Smooth muscle cell (in vitro differentiated cells): ENCODE measurements around the gene LRP8. TPM values are rescaled to one million over a fixed set of nuclear protein-coding genes. Genes with fewer than 3 reads are reported as not detected.
"Not testable (repeated sequence)": the region's sequence is repeated elsewhere in the genome, so short reads cannot be mapped to it uniquely, and the experiment has no call there.

Experiments used
- DNase-seq: peaks from one replicate; lab custom pipeline; 2025; ENCODE audit not compliant: unreplicated experiment; lab: John Stamatoyannopoulos, UW
- H2AFZ ChIP-seq: fragments of 200-600 bp; sonication (generic); 2 replicates; pipeline ENCODE4 v1.6.0; 2016; ENCODE audit warnings: antibody characterized with exemption, low read depth, mild to moderate bottlenecking
- H3F3A ChIP-seq: fragments of 200-600 bp; sonication (generic); 2 replicates; pipeline ENCODE4 v1.6.0; 2017; ENCODE audit warnings: antibody characterized with exemption, low read depth
- H3K27ac ChIP-seq: fragments of 200-600 bp; sonication (generic); 2 replicates; pipeline ENCODE4 v1.5.1; 2016; ENCODE audit warnings: low read depth, mild to moderate bottlenecking
- H3K27me3 ChIP-seq: fragments of 200-600 bp; sonication (generic); 2 replicates; pipeline ENCODE4 v1.6.1; 2016; ENCODE audit warnings: low read depth, mild to moderate bottlenecking
- H3K36me3 ChIP-seq: fragments of 200-600 bp; sonication (generic); 2 replicates; pipeline ENCODE4 v1.5.1; 2016; ENCODE audit warnings: low read depth
- H3K4me1 ChIP-seq: fragments of 200-600 bp; sonication (generic); 2 replicates; pipeline ENCODE4 v1.5.1; 2016; ENCODE audit warnings: low read depth
- H3K4me2 ChIP-seq: fragments of 200-600 bp; sonication (generic); 2 replicates; pipeline ENCODE4 v1.6.0; 2016; ENCODE audit warnings: mild to moderate bottlenecking
- H3K4me3 ChIP-seq: fragments of 200-600 bp; sonication (generic); 2 replicates; pipeline ENCODE4 v1.5.1; 2016; ENCODE audit warnings: mild to moderate bottlenecking
- H3K79me2 ChIP-seq: fragments of 200-600 bp; sonication (generic); 2 replicates; pipeline ENCODE4 v1.6.0; 2016; ENCODE audit warnings: low read depth, mild to moderate bottlenecking
- H3K9ac ChIP-seq: fragments of 200-600 bp; sonication (generic); 2 replicates; pipeline ENCODE4 v1.6.0; 2016; ENCODE audit warnings: low read depth
- H3K9me3 ChIP-seq: fragments of 200-600 bp; sonication (generic); replicated peaks from 2 replicates; pipeline ENCODE4 v1.5.1; 2016; ENCODE audit warnings: low read depth
- H4K20me1 ChIP-seq: fragments of 200-600 bp; sonication (generic); 2 replicates; pipeline ENCODE4 v1.6.0; 2016; ENCODE audit warnings: low read depth
- CTCF ChIP-seq: fragments of 200-600 bp; sonication (generic); IDR thresholded peaks from 2 replicates; pipeline ENCODE4 v1.5.1; 2017; ENCODE audit warnings: borderline replicate concordance, mild to moderate bottlenecking, antibody characterized with exemption; ENCODE audit not compliant: insufficient read depth, poor library complexity, severe bottlenecking
- WGBS: methylation state at CpG from one replicate; pipeline ENCODE4 v1.1.7; 2016; ENCODE audit warnings: low lambda C conversion rate; 5-methylcytosine and 5-hydroxymethylcytosine counted together
- polyA plus RNA-seq: library from polyadenylated mRNA; unstranded; fragments of >200 nt; fragmentation: Nextera tagmentation; extraction: Ambion mirVana; gene quantifications from 2 replicates; pipeline ENCODE4 v1.2.1, GENCODE V29; 2016
- total RNA-seq: library from RNA; depleted of rRNA; stranded (reverse); fragments of >200 nt; gene quantifications from 2 replicates; pipeline ENCODE4 v1.2.3, GENCODE V29; 2014

Gene LRP8
- total and polyA plus RNA-seq, 2 experiments from 2014 or later, result 5.6 to 8.1 TPM

DNA sequence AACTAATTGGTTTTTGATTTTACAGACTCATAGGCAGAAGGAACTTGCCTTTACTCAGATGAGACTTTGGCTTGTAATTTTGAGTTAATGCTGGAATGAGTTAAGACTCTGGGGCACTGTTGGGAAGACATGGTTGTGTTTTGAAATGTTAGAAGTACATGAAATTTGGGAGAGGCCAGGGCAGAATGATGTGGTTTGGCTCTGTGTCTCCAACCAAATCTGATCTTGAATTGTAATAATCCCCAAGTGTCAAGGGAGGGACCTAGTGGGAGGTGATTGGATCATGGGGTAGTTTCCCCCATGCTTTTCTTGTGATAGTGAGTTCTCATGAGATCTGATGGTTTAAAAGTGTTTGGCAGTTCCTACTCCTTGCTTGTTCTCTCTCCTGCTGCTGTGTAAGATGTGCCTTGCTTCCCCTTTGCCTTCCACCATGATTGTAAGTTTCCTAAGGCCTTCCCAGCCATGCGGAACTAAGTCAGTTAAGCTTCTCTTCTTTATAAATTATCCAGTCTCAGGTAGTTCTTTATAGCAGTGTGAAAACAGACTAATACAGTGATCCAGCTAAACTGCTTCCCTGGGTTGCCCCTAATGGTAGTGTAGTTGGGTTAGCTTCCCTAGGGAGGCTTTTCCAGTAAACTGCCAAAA is 121.0 kb downstream of the LRP8 start:
- Histone ChIP-seq H3K27me3 (no peaks in the 10 kb centered on the region), H3K79me2 (no peaks in the 10 kb centered on the region), H3K4me1 (no peaks in the 10 kb centered on the region), H3K27ac (no peak overlapping the region), H3K9ac (no peak overlapping the region), H2AFZ (no peak overlapping the region), H3K36me3 (peaks cover 32% of the 10 kb centered on the region), H3K9me3 (no peaks in the 10 kb centered on the region), H4K20me1 (no peaks in the 10 kb centered on the region), H3K4me2 (no peak overlapping the region), H3K4me3 (no peak overlapping the region), H3F3A (no peaks in the 10 kb centered on the region)
- 100% methylated on average over 1 of the region's 1 CpG for WGBS
- DNase-seq, result no peak
- no peak for TF ChIP-seq CTCF

- H3K4me2 ChIP-seq, H3K27me3 ChIP-seq, H3K79me2 ChIP-seq, H4K20me1 ChIP-seq, DNase-seq, H2AFZ ChIP-seq, H3K9me3 ChIP-seq, H3F3A ChIP-seq, H3K9ac ChIP-seq, H3K4me1 ChIP-seq, H3K4me3 ChIP-seq, H3K27ac ChIP-seq: not testable (repeated sequence)
- H3K36me3 ChIP-seq, result peaks cover 32% of the 10 kb centered on the region
- WGBS, result 96% methylated on average over 3 of the region's 3 CpGs
Measured at GRCh38 chr1:53206083-53206685, 121.7 kb downstream of the LRP8 start.

DNA sequence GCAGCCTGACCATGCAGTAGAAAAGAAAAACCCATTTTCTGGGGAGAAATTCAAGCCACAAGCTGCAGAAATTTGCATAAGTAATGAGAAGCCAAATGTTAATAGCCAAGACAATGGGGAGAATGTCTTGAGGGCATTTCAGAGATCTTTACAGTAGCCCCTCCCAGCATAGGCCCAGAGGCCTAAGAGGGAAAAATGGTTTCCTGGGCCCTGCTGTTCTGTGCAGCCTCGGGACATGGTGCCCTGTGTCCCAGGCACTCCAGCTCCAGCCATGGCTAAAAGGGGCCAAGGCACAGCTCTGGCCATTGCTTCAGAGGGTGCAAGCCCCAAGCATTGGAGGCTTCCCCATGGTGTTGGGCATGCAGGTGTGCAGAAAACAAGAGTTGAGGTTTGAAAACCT is 122.4 kb downstream of the LRP8 start:
- not testable (repeated sequence) for H4K20me1 ChIP-seq, H3K4me3 ChIP-seq, H3K27me3 ChIP-seq, H3F3A ChIP-seq, DNase-seq, H3K27ac ChIP-seq, H3K4me1 ChIP-seq, H3K79me2 ChIP-seq, H3K9ac ChIP-seq, H3K4me2 ChIP-seq, H2AFZ ChIP-seq, H3K9me3 ChIP-seq
- peaks cover 32% of the 10 kb centered on the region for H3K36me3 ChIP-seq
- WGBS, result 100% methylated on average over 1 of the region's 1 CpG

DNA sequence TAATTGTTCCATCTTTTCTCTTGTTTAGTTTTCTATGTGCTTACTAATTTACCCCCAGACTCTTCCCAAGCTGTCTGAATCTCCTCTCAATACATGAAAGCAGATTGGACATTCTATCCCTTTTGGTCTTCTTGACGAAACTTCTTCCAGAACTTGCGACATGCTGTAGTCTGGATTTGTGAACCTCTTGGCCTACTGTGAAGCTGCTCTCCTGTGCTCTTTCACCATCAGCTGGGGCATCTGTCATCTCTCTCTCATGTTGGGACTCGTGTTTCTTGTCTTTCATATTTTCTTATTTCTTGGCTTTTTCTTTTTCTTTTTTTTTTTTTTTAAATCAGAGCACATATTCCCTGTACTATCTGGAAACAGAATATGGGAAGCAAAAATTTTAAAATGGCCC is 124.4 kb downstream of the LRP8 start:
- Histone ChIP-seq H2AFZ (no peak overlapping the region), H3K4me2 (no peak overlapping the region), H3F3A (peaks cover 4% of the 10 kb centered on the region), H3K27me3 (no peaks in the 10 kb centered on the region), H3K36me3 (peaks cover 20% of the 10 kb centered on the region), H3K9ac (no peak overlapping the region), H3K4me3 (no peak overlapping the region), H3K4me1 (no peaks in the 10 kb centered on the region), H4K20me1 (no peaks in the 10 kb centered on the region), H3K79me2 (no peaks in the 10 kb centered on the region), H3K9me3 (no peaks in the 10 kb centered on the region), H3K27ac (no peak overlapping the region)
- TF ChIP-seq CTCF, result no peak
- no peak for DNase-seq
- 98% methylated on average over 3 of the region's 3 CpGs for WGBS
